Immature natural killer cell (primary cell): ENCODE measurements around the gene ZDHHC14. TPM values are rescaled to one million over a fixed set of nuclear protein-coding genes. Genes with fewer than 3 reads are reported as not detected.

Experiments
- DNase-seq, 3 donors: peaks; one replicate each; pipeline ENCODE4 v3.0.0; 2022; ENCODE audit warnings: mixed read lengths in 1 of 3
- H3K27ac Mint-ChIP-seq, 6 donors: one replicate each; pipeline ENCODE4 v1.8.0; 2020; ENCODE audit warnings: mixed read lengths in 6 of 6, mild to moderate bottlenecking in 5 of 6, inconsistent platforms in 4 of 6, moderate library complexity in 3 of 6
- H3K27me3 Mint-ChIP-seq, 3 donors: one replicate each; pipeline ENCODE4 v1.8.0; 2020 to 2021; ENCODE audit warnings: low read depth in 3 of 3, mild to moderate bottlenecking in 3 of 3, mixed read lengths in 3 of 3, moderate library complexity in 3 of 3, inconsistent platforms in 1 of 3
- H3K36me3 Mint-ChIP-seq, 3 donors: one replicate each; pipeline ENCODE4 v1.8.0; 2020; ENCODE audit warnings: mixed read lengths in 3 of 3, inconsistent platforms in 2 of 3, mild to moderate bottlenecking in 2 of 3
- H3K4me1 Mint-ChIP-seq, 2 donors: one replicate each; pipeline ENCODE4 v1.8.0; 2020; ENCODE audit warnings: inconsistent platforms in 2 of 2, mild to moderate bottlenecking in 2 of 2, mixed read lengths in 2 of 2, moderate library complexity in 1 of 2
- H3K4me3 Mint-ChIP-seq, 5 donors: one replicate each; pipeline ENCODE4 v1.8.0; 2020; ENCODE audit warnings: mild to moderate bottlenecking in 5 of 5, mixed read lengths in 5 of 5, inconsistent platforms in 3 of 5, moderate library complexity in 3 of 5
- H3K9me3 Mint-ChIP-seq, 6 donors: one replicate each; pipeline ENCODE4 v1.8.0; 2020; ENCODE audit warnings: mild to moderate bottlenecking in 6 of 6, mixed read lengths in 6 of 6, inconsistent platforms in 4 of 6, moderate library complexity in 3 of 6
- polyA plus RNA-seq, 3 donors: library from polyadenylated mRNA; unstranded; fragments of 300-500 nt; fragmentation: Illumina TruSeq; gene quantifications; one replicate each; pipeline ENCODE4 v1.2.3, GENCODE V29; 2021

The ZDHHC14 gene
- polyA plus RNA-seq, 3 donors from 2014 or later, result 3.1 to 4.2 (median 3.4) TPM

- Mint-ChIP-seq H3K27me3 (peaks cover 0 to 2% (median under 1%) of the 10 kb centered on the region in 3 donors), H3K27ac (no peak overlapping the region), H3K4me1 (peaks cover 0 to 2% of the 10 kb centered on the region in 2 donors), H3K4me3 (no peak overlapping the region), H3K9me3 (no peaks in the 10 kb centered on the region), H3K36me3 (peaks cover 0 to 4% (median 0%) of the 10 kb centered on the region in 3 donors)
- no peak for DNase-seq
These were observed 49.8 kb downstream of the ZDHHC14 start for GRCh38 chr6:157430834-157431233.

GRCh38 chr6:157432231-157432891 lies 51.4 kb downstream of the ZDHHC14 start:
- H3K27ac Mint-ChIP-seq, result no peak overlapping the region
- DNase-seq, result no peak
- no peaks in the 10 kb centered on the region for H3K9me3 Mint-ChIP-seq
- H3K27me3 Mint-ChIP-seq, result peaks cover 0 to 3% (median 3%) of the 10 kb centered on the region in 3 donors
- H3K4me3 Mint-ChIP-seq, result no peak overlapping the region
- no peaks in the 10 kb centered on the region for H3K36me3 Mint-ChIP-seq
- peaks cover 0 to 2% of the 10 kb centered on the region in 2 donors for H3K4me1 Mint-ChIP-seq

GRCh38 chr6:157432892-157433265 lies 51.9 kb downstream of the ZDHHC14 start:
- Mint-ChIP-seq H3K4me1 (peaks cover 0 to 2% of the 10 kb centered on the region in 2 donors), H3K4me3 (no peak overlapping the region), H3K27ac (no peak overlapping the region), H3K27me3 (peaks cover 0 to 3% (median 3%) of the 10 kb centered on the region in 3 donors), H3K9me3 (no peaks in the 10 kb centered on the region), H3K36me3 (no peaks in the 10 kb centered on the region)
- no peak for DNase-seq

DNA sequence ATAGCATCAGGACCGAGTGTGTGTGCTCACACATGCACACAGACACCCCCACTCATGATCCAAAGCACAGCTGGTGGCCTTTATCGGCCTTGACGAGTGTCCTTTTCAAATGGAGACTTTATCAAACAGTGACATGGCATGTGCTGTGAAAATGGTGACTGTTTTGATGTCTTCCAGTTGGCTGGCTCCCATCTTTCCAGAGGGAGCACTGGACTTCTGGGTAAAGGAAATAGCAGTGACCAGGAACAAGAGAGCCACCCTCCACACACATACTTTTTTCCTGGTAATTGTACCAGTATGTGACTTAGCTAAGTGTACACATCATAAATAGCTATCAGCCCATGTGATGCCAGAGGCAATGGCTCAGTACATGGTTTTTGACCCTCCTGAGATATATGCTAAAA lies 52.7 kb downstream of the ZDHHC14 start:
- H3K9me3 Mint-ChIP-seq, result no peaks in the 10 kb centered on the region
- peaks cover 0 to 3% (median 3%) of the 10 kb centered on the region in 3 donors for H3K27me3 Mint-ChIP-seq
- H3K4me1 Mint-ChIP-seq, result peaks cover 0 to 2% of the 10 kb centered on the region in 2 donors
- H3K4me3 Mint-ChIP-seq, result no peak overlapping the region
- H3K36me3 Mint-ChIP-seq, result peaks cover 0 to 3% (median 0%) of the 10 kb centered on the region in 3 donors
- DNase-seq, result no peak
- H3K27ac Mint-ChIP-seq, result peak overlapping the region in 1 of 6 donors; percentile 27

GRCh38 chr6:157434349-157435033 lies 53.5 kb downstream of the ZDHHC14 start:
- H3K4me1 Mint-ChIP-seq, result peaks cover 0 to 2% of the 10 kb centered on the region in 2 donors
- peaks cover 0 to 10% (median 6%) of the 10 kb centered on the region in 3 donors for H3K36me3 Mint-ChIP-seq
- H3K27me3 Mint-ChIP-seq, result peaks cover 0 to 3% (median 3%) of the 10 kb centered on the region in 3 donors
- no peak overlapping the region for H3K27ac Mint-ChIP-seq
- no peak for DNase-seq
- no peak overlapping the region for H3K4me3 Mint-ChIP-seq
- H3K9me3 Mint-ChIP-seq, result no peaks in the 10 kb centered on the region

DNA sequence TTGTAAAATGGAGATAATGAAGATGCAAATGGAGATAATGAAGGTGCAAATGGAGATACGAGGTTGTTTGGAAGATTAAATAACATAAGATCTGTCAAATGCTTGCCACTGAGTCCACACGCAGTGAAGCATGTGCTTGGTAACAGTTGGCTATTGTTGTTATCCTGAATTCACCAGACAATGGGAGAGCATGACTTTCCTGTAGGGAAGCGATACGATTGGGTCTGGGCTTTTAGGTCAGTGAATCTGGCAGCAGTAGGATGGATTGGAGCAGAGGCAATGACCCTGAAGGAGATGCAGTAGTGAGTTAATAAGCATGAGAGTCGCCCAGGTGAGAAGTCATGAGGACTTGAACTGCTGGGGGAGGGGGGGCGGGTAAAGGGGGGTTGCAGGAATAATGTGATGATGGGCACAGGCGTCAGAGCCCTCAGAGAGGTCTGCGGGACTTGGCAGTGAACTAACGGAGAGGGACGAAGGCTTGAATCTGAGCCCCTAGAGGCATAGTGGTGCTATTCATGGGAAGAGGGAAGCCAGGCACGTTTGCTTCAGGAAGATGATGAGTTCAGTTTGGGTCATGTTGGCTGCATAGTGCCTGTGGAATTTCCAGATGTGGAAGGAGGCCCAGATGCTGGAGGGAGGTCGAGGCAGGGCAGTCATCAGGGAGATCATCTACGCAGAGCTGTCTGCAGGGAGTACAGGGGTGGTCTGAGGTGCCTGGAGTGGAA lies 55.4 kb downstream of the ZDHHC14 start:
- H3K9me3 Mint-ChIP-seq, result no peaks in the 10 kb centered on the region
- peaks cover 0 to 9% of the 10 kb centered on the region in 2 donors for H3K4me1 Mint-ChIP-seq

GRCh38 chr6:157436944-157437336 lies 56.0 kb downstream of the ZDHHC14 start:
- peaks cover 0 to 3% (median 3%) of the 10 kb centered on the region in 3 donors for H3K27me3 Mint-ChIP-seq
- peaks cover 0 to 10% of the 10 kb centered on the region in 2 donors for H3K4me1 Mint-ChIP-seq
- H3K27ac Mint-ChIP-seq, result no peak overlapping the region
- no peaks in the 10 kb centered on the region for H3K9me3 Mint-ChIP-seq
- H3K4me3 Mint-ChIP-seq, result no peak overlapping the region
- H3K36me3 Mint-ChIP-seq, result peaks cover 0 to 14% (median 10%) of the 10 kb centered on the region in 3 donors
- no peak for DNase-seq

More for the DNA sequence above, 55.4 kb downstream of the ZDHHC14 start:
- peaks cover 0 to 3% (median 3%) of the 10 kb centered on the region in 3 donors for H3K27me3 Mint-ChIP-seq
- H3K36me3 Mint-ChIP-seq, result peaks cover 0 to 14% (median 10%) of the 10 kb centered on the region in 3 donors
- DNase-seq, result no peak
- no peak overlapping the region for H3K27ac Mint-ChIP-seq
- no peak overlapping the region for H3K4me3 Mint-ChIP-seq

GRCh38 chr6:157438611-157439111 lies 57.7 kb downstream of the ZDHHC14 start:
- Mint-ChIP-seq H3K9me3 (no peaks in the 10 kb centered on the region), H3K27ac (no peak overlapping the region), H3K36me3 (peaks cover 0 to 18% (median 10%) of the 10 kb centered on the region in 3 donors), H3K4me3 (no peak overlapping the region), H3K4me1 (peaks cover 14 to 27% of the 10 kb centered on the region in 2 donors), H3K27me3 (peaks cover 0 to 4% (median 3%) of the 10 kb centered on the region in 3 donors)
- DNase-seq, result no peak

DNA sequence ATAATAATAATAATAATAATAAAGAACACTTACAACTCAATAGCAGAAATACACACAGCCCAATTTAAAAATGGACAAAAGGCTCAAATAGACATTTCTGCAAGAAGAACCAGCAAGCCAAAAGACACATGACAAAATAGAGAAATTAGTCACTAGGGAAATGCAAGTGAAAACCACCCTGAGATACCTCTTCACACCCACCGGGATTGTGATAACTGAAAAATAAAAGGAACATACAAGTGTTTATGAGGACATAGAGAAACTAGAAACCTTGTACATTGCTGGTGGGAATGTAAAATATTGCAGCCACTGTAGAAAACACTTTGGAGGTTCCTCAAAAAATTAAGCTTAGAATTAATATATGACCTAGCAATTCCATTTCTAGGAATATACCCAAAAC lies 59.2 kb downstream of the ZDHHC14 start:
- Mint-ChIP-seq H3K4me1 (peaks cover 17 to 32% of the 10 kb centered on the region in 2 donors), H3K36me3 (peaks cover 0 to 18% (median 10%) of the 10 kb centered on the region in 3 donors), H3K27me3 (peaks cover 0 to 4% (median 3%) of the 10 kb centered on the region in 3 donors), H3K4me3 (no peak overlapping the region), H3K9me3 (no peaks in the 10 kb centered on the region), H3K27ac (no peak overlapping the region)
- DNase-seq, result no peak

- Mint-ChIP-seq H3K4me1 (peaks cover 17 to 32% of the 10 kb centered on the region in 2 donors), H3K36me3 (peaks cover 0 to 18% (median 10%) of the 10 kb centered on the region in 3 donors), H3K9me3 (no peaks in the 10 kb centered on the region), H3K4me3 (no peak overlapping the region), H3K27ac (peak overlapping the region in 1 of 6 donors; percentile 15), H3K27me3 (peaks cover 0 to 3% (median 0%) of the 10 kb centered on the region in 3 donors)
- no peak for DNase-seq
These were observed 61.3 kb downstream of the ZDHHC14 start for GRCh38 chr6:157442291-157442690.

- peak; percentile 43 to 54 (median 46) for DNase-seq
- H3K27me3 Mint-ChIP-seq, result peaks cover 0 to 3% (median 0%) of the 10 kb centered on the region in 3 donors
- peaks cover 0 to 18% (median 10%) of the 10 kb centered on the region in 3 donors for H3K36me3 Mint-ChIP-seq
- peak overlapping the region in 4 of 6 donors; percentile 15 to 62 (median 44) for H3K27ac Mint-ChIP-seq
- H3K4me3 Mint-ChIP-seq, result peak overlapping the region in 4 of 5 donors; percentile 4 to 30 (median 26)
- peaks cover 17 to 32% of the 10 kb centered on the region in 2 donors for H3K4me1 Mint-ChIP-seq
- H3K9me3 Mint-ChIP-seq, result no peaks in the 10 kb centered on the region
These were observed 62.2 kb downstream of the ZDHHC14 start for GRCh38 chr6:157443066-157443800.

GRCh38 chr6:157445277-157446009 lies 64.5 kb downstream of the ZDHHC14 start:
- H3K4me3 Mint-ChIP-seq, result no peak overlapping the region
- no peaks in the 10 kb centered on the region for H3K9me3 Mint-ChIP-seq
- H3K4me1 Mint-ChIP-seq, result peaks cover 17 to 29% of the 10 kb centered on the region in 2 donors
- peaks cover 0 to 12% (median 0%) of the 10 kb centered on the region in 3 donors for H3K36me3 Mint-ChIP-seq
- DNase-seq, result no peak
- peaks cover 0 to 3% (median 0%) of the 10 kb centered on the region in 3 donors for H3K27me3 Mint-ChIP-seq
- H3K27ac Mint-ChIP-seq, result no peak overlapping the region
